Osteocyte (in vitro differentiated cells): Measurements from ENCODE around the gene CFP. TPM values are rescaled to one million over a fixed set of nuclear protein-coding genes. Genes with fewer than 3 reads are reported as not detected.

Experiments used
- DNase-seq: peaks from one replicate; pipeline ENCODE4 v3.0.0; 2021; ENCODE audit warnings: mixed read lengths; ENCODE audit not compliant: unreplicated experiment; ENCODE audit errors: extremely low spot score
- H3K27ac Mint-ChIP-seq: one replicate; pipeline ENCODE4 v1.8.0; 2021; ENCODE audit warnings: mild to moderate bottlenecking, mixed read lengths; ENCODE audit not compliant: unreplicated experiment
- H3K27me3 Mint-ChIP-seq: one replicate; pipeline ENCODE4 v1.8.0; 2021; ENCODE audit warnings: mixed read lengths; ENCODE audit not compliant: unreplicated experiment
- H3K36me3 Mint-ChIP-seq: one replicate; pipeline ENCODE4 v1.8.0; 2021; ENCODE audit warnings: mixed read lengths; ENCODE audit not compliant: unreplicated experiment
- H3K4me1 Mint-ChIP-seq: one replicate; pipeline ENCODE4 v1.8.0; 2021; ENCODE audit warnings: mixed read lengths; ENCODE audit not compliant: unreplicated experiment
- H3K4me3 Mint-ChIP-seq: one replicate; pipeline ENCODE4 v1.8.0; 2021; ENCODE audit warnings: mild to moderate bottlenecking, moderate library complexity, mixed read lengths; ENCODE audit not compliant: unreplicated experiment
- H3K9me3 Mint-ChIP-seq: one replicate; pipeline ENCODE4 v1.8.0; 2021; ENCODE audit warnings: mixed read lengths; ENCODE audit not compliant: unreplicated experiment
- CTCF ChIP-seq: fragments of 200-600 bp; sonication (generic); IDR thresholded peaks from 2 replicates; pipeline ENCODE4 v1.5.0; 2021; ENCODE audit warnings: antibody characterized with exemption, mild to moderate bottlenecking, moderate library complexity
- total RNA-seq: library from RNA; stranded (reverse); gene quantifications from 2 replicates; pipeline ENCODE4 v1.2.1, GENCODE V29; 2021

The CFP gene
- total RNA-seq, 1 donor from 2014 or later: 0.97 TPM

GRCh38 chrX:47638816-47639215 lies 9.1 kb upstream of the CFP start:
- DNase-seq: no peak
- Mint-ChIP-seq H3K36me3 (peaks cover 29% of the 10 kb centered on the region), H3K4me3 (no peak overlapping the region), H3K27ac (no peak overlapping the region), H3K9me3 (peaks cover 5% of the 10 kb centered on the region), H3K27me3 (no peaks in the 10 kb centered on the region), H3K4me1 (no peaks in the 10 kb centered on the region)
- no peak for TF ChIP-seq CTCF

DNA sequence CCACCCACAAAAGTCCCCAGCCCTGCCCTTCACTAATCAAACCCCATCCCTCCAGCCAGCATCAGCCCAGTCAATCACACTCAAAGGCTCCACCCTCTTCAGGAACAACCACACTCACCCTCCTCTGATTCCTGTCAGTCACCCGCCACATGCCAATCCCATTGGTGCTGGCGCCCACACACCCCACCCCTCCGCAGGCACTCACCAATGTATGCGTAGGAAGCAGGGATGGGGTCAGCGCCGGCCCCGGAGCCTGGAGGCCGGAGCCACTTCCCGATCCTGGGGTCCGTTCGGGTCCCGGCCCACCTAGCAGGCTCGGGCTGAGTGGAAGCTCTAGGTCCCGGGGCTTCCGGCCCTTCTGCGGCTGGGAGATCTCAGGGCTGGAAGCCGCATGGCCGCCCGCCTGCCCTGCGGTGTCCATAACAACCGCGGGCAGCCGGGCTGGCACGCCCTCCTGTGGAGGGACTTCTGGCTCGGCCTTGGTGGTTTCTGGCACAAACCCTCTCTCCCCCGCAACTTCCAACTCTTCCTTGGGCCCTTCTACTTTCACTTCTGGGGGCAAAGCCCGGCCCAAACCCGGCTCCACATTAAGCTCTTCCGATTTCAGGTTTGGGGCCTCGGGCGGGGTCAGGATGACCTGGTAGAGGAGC lies 7.9 kb upstream of the CFP start:
- no peak for DNase-seq
- Mint-ChIP-seq H3K36me3 (peaks cover 29% of the 10 kb centered on the region), H3K27me3 (no peaks in the 10 kb centered on the region), H3K27ac (no peak overlapping the region), H3K9me3 (peaks cover 5% of the 10 kb centered on the region), H3K4me3 (no peak overlapping the region), H3K4me1 (no peaks in the 10 kb centered on the region)
- no peak for TF ChIP-seq CTCF

DNA sequence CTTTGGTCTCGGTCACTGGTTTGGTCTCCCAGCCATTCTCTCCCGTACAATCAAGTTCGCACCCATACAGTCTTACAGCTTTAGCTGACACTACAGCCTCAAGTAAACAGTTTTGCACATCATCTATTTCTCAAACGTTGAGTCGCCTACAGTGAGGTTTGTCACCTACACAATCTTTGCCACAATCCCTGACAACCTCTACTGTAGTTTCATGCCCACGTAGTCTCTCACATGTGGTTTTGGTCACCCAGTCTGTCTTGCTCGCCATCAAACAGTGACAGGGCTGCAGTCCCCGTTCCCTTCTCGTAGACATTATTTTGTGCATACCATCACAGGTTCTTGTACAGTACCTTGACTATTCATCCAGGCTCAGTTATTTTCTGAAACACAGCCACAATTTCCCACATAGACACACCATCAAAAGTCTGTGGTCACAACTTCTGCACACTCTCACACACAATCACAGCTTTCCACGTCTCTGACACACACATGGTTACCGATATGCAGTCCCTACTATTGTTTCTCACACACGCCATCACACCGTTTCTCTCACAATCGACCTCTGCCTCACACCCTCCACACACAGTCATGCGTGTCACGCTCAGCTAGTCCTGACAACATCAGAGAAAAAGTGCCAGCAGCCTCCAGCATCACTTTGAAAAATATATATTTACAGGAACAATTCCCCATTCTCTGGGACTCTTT lies 5.3 kb upstream of the CFP start:
- Mint-ChIP-seq H3K27me3 (no peaks in the 10 kb centered on the region), H3K9me3 (peaks cover 5% of the 10 kb centered on the region), H3K27ac (no peak overlapping the region), H3K4me3 (no peak overlapping the region), H3K4me1 (no peaks in the 10 kb centered on the region), H3K36me3 (peaks cover 20% of the 10 kb centered on the region)
- TF ChIP-seq CTCF: no peak
- DNase-seq: no peak

DNA sequence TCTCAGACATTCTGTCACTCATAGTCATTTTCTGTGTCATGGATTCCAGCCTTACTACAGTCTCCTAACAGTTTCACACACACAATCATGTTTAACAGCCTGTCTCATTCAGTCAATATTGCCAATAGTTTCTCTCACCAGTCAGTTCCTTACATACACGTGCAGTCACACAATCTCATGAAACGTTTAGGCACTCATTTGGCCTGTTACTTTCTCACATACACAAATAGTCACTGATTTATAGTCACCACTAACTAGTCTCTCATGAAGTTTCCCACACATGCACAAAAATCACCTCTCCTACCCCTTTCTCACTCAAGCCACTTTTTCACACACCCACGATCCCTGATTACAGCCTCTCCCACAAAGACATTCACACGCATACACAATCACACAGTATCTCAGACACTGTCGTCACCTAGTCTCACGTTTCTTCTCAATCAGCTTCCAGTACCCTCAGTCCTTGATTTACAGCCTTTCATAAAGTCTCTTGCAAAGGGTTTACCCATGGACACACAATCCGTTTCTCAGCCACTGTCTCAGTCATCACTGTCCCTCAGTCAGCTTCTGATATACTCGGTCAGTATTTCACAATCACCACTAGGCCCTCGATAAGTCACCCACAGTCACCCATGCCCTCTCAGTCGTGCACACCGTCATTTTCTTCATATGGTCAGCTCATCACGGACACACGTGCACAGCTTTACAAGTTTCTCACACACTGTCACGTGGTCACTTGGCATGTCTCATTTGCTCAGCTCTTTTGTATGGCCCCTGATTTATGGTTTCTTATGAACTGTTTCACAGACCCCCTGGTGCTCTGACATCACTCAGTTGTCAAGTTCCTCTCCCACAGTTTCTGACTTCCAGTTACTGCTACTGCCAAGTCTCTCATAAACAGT lies 4.2 kb upstream of the CFP start:
- H3K9me3 Mint-ChIP-seq: no peaks in the 10 kb centered on the region
- no peak overlapping the region for H3K27ac Mint-ChIP-seq
- H3K4me1 Mint-ChIP-seq: no peaks in the 10 kb centered on the region
- DNase-seq: no peak
- no peak overlapping the region for H3K4me3 Mint-ChIP-seq
- H3K27me3 Mint-ChIP-seq: no peaks in the 10 kb centered on the region
- peaks cover 13% of the 10 kb centered on the region for H3K36me3 Mint-ChIP-seq
- no peak for TF ChIP-seq CTCF

DNA sequence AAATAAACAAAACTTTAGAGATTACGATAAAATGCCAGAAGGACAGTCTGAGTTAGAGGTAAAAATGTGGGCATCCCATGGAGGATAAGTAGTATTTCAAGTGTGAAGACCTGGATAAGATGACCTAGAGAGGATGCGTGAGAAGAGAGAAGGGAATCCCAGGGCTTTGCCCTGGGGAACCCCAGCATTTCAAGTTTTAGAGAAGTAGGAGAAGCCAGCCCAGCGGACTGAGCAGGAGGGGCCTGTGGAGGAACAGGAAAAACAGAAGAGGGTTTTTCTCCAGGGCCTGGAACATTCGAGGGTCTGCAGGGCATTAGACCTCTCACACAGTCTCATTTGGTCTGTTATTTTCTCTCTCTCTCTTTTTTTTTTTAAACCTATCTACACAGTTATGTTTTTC lies 2.9 kb upstream of the CFP start:
- H3K27me3 Mint-ChIP-seq: no peaks in the 10 kb centered on the region
- H3K9me3 Mint-ChIP-seq: no peaks in the 10 kb centered on the region
- no peak overlapping the region for H3K27ac Mint-ChIP-seq
- no peak overlapping the region for H3K4me3 Mint-ChIP-seq
- no peak for DNase-seq
- no peaks in the 10 kb centered on the region for H3K4me1 Mint-ChIP-seq
- H3K36me3 Mint-ChIP-seq: peaks cover 10% of the 10 kb centered on the region
- no peak for TF ChIP-seq CTCF
